A549 (cell line): ENCODE results near the gene SLCO2A1. TPM values are rescaled to one million over a fixed set of nuclear protein-coding genes. Genes with fewer than 3 reads are reported as not detected.

ENCODE experiments used
- ATAC-seq, 2 experiments: fragments of 200-7000 bp in 1 of 2; fragments of >200 bp in 1 of 2; cut with Nextera tagmentation in 1 of 2; cut with Tn5 transposase in 1 of 2; 3 replicates each; pipeline versions ENCODE4 v1.8.0 to v1.9.1; 2018 to 2020; ENCODE audit warnings: mild to moderate bottlenecking in 1 of 2, moderate library complexity in 1 of 2
- CTCF ChIA-PET: fragments of 300-600 bp; sonication (Branson Sonifier 250); formaldehyde crosslinking; extraction: SDS; loops from one replicate; lab custom pipeline; 2021; ENCODE audit warnings: antibody characterized with exemption, inconsistent platforms; lab: Yijun Ruan, JAX
- POLR2A ChIA-PET: fragments of 350-600 bp; formaldehyde crosslinking; extraction: SDS; loops from one replicate; lab custom pipeline; 2021; ENCODE audit warnings: antibody characterized with exemption, inconsistent platforms; lab: Yijun Ruan, JAX
- DNase-seq, 2 experiments: peaks; one replicate each; pipeline versions ENCODE4 v3.0.0 to v3.0.0-alpha.2; 2011 to 2016; ENCODE audit warnings: low read depth in 1 of 2, low spot score in 1 of 2
- FAIRE-seq: peaks from 2 replicates; lab custom pipeline; 2011; peaks lifted over from hg19 to GRCh38; lab: Jason Lieb, UNC
- H3K27ac ChIP-seq, 2 experiments: fragments of >200 bp; sonication (Bioruptor Twin); formaldehyde crosslinking; 3 replicates each; pipeline ENCODE4 v1.5.1; 2016 to 2017
- H3K4me1 ChIP-seq: fragments of >200 bp; sonication (Bioruptor Twin); formaldehyde crosslinking; 3 replicates; pipeline ENCODE4 v1.6.1; 2016
- H3K4me2 ChIP-seq: fragments of >200 bp; sonication (Bioruptor Twin); formaldehyde crosslinking; 3 replicates; pipeline ENCODE4 v1.6.1; 2016
- H3K4me3 ChIP-seq: fragments of >200 bp; sonication (Bioruptor Twin); formaldehyde crosslinking; 3 replicates; pipeline ENCODE4 v1.5.1; 2016
- H3K9me3 ChIP-seq: fragments of >200 bp; sonication (Bioruptor Twin); formaldehyde crosslinking; 3 replicates; pipeline ENCODE4 v1.6.1; 2016
- CBX8 ChIP-seq: fragments of 200-600 bp; sonication (generic); IDR thresholded peaks from 2 replicates; pipeline ENCODE4 v1.6.1; 2016
- CHD4 ChIP-seq: fragments of 200-600 bp; sonication (generic); IDR thresholded peaks from 2 replicates; pipeline ENCODE4 v1.6.1; 2016; ENCODE audit warnings: antibody characterized with exemption, mild to moderate bottlenecking, borderline replicate concordance
- ESRRA ChIP-seq: fragments of 150-350 bp; IDR thresholded peaks from 2 replicates; pipeline ENCODE4 v1.6.1; 2014; ENCODE audit warnings: mild to moderate bottlenecking, low read length, borderline replicate concordance
- FOSL2 ChIP-seq, 2 experiments: fragments of 450-650 bp in 1 of 2; fragments of >200 bp in 1 of 2; sonication (Bioruptor Twin) in 1 of 2; formaldehyde crosslinking; IDR thresholded peaks; 2 replicates each; pipeline versions ENCODE4 v1.5.0 to v1.6.1; 2016 to 2020; ENCODE audit warnings: mild to moderate bottlenecking in 1 of 2, moderate library complexity in 1 of 2
- HDAC2 ChIP-seq: fragments of 200-600 bp; sonication (generic); IDR thresholded peaks from 2 replicates; pipeline ENCODE4 v1.6.1; 2016
- HEYL ChIP-seq: fragments of 250-450 bp; sonication (Bioruptor Pico); IDR thresholded peaks from 2 replicates; pipeline ENCODE4 v1.8.0; 2021; ENCODE audit warnings: mild to moderate bottlenecking, moderate library complexity
- HOXB13 ChIP-seq: fragments of 250-450 bp; sonication (Bioruptor Pico); IDR thresholded peaks from 2 replicates; pipeline ENCODE4 v1.5.0; 2020; ENCODE audit warnings: low read depth, mild to moderate bottlenecking, moderate library complexity
- HOXB5 ChIP-seq: fragments of 250-450 bp; sonication (Bioruptor Pico); IDR thresholded peaks from 2 replicates; pipeline ENCODE4 v1.5.0; 2020; ENCODE audit warnings: mild to moderate bottlenecking, moderate library complexity
- KDM1A ChIP-seq: fragments of 200-600 bp; sonication (generic); IDR thresholded peaks from 2 replicates; pipeline ENCODE4 v1.6.1; 2016; ENCODE audit warnings: low read depth, mild to moderate bottlenecking
- KDM5A ChIP-seq: fragments of 200-600 bp; sonication (generic); IDR thresholded peaks from 2 replicates; pipeline ENCODE4 v1.6.1; 2016; ENCODE audit warnings: antibody characterized with exemption, mild to moderate bottlenecking
- MYC ChIP-seq: IDR thresholded peaks from 2 replicates; pipeline ENCODE4 v1.6.1; 2012; ENCODE audit warnings: mild to moderate bottlenecking, inconsistent platforms, low read length, improper control_type of control experiment, borderline replicate concordance
- NFE2L2 ChIP-seq: fragments of 150-350 bp; conservative IDR thresholded peaks from 2 replicates; pipeline ENCODE4 v1.6.1; 2014; ENCODE audit warnings: low read length
- RFX5 ChIP-seq: fragments of 450-650 bp; IDR thresholded peaks from 2 replicates; pipeline ENCODE4 v1.7.1; 2014; ENCODE audit warnings: antibody characterized with exemption, mild to moderate bottlenecking, moderate library complexity
- SREBF2 ChIP-seq: fragments of 450-650 bp; IDR thresholded peaks from 2 replicates; pipeline ENCODE4 v1.6.1; 2014; ENCODE audit warnings: mild to moderate bottlenecking, moderate library complexity
- TP53 ChIP-seq: fragments of 250-450 bp; sonication (Bioruptor Pico); IDR thresholded peaks from 2 replicates; pipeline ENCODE4 v1.5.0; 2021; ENCODE audit warnings: mild to moderate bottlenecking, moderate library complexity
- ZC3H11A ChIP-seq: fragments of 450-650 bp; IDR thresholded peaks from 2 replicates; pipeline ENCODE4 v1.6.1; 2014; ENCODE audit warnings: antibody characterized with exemption, mild to moderate bottlenecking
- ZFP36 ChIP-seq: fragments of 450-650 bp; IDR thresholded peaks from 2 replicates; pipeline ENCODE4 v1.6.1; 2014; ENCODE audit warnings: borderline replicate concordance; ENCODE audit not compliant: partially characterized antibody
- WGBS: methylation state at CpG from one replicate; pipeline ENCODE4 v1.1.6; 2017; ENCODE audit errors: missing lambda C conversion rate; 5-methylcytosine and 5-hydroxymethylcytosine counted together
- polyA plus RNA-seq, 4 experiments: library from polyadenylated mRNA; depleted of rRNA in 3 of 4; stranded (reverse); fragments of >200 nt; fragmentation: RNase III in 1 of 4; extraction: RNeasy Plus Mini Kit Qiagen cat#74134 plus additional on column Dnase treatment in 1 of 4; gene quantifications; 2 replicates in 3 of 4; 3 replicates in 1 of 4; pipeline ENCODE4 v1.2.3, GENCODE V29; 2011 to 2017
- TF ChIP-seq, protein P1 (sequence below): IDR thresholded peaks from 2 replicates; pipeline ENCODE4 v1.6.1; 2012
- TF ChIP-seq, protein P2 (sequence below): fragments of 150-350 bp; IDR thresholded peaks from 2 replicates; pipeline ENCODE4 v1.6.1; 2014; ENCODE audit warnings: low read depth, mild to moderate bottlenecking, low read length
- TF ChIP-seq, protein P3 (sequence below): fragments of 450-650 bp; IDR thresholded peaks from 2 replicates; pipeline ENCODE4 v1.6.1; 2014; ENCODE audit warnings: antibody characterized with exemption
- TF ChIP-seq, protein P4 (sequence below): IDR thresholded peaks from 2 replicates; pipeline ENCODE4 v1.6.1; 2012
- TF ChIP-seq, protein P5 (sequence below): fragments of >200 bp; sonication (Bioruptor Twin); formaldehyde crosslinking; IDR thresholded peaks from 3 replicates; pipeline ENCODE4 v1.5.1; 2016
- TF ChIP-seq, protein P6 (sequence below): fragments of 250-450 bp; sonication (Bioruptor Pico); IDR thresholded peaks from 2 replicates; pipeline ENCODE4 v1.5.0; 2020; ENCODE audit warnings: low read depth, mild to moderate bottlenecking, moderate library complexity

SLCO2A1 gene
- polyA plus RNA-seq, 2 of the 4 experiments (the other 2 are of a cell fraction) = 0.12 TPM; not detected in 1

DNA sequence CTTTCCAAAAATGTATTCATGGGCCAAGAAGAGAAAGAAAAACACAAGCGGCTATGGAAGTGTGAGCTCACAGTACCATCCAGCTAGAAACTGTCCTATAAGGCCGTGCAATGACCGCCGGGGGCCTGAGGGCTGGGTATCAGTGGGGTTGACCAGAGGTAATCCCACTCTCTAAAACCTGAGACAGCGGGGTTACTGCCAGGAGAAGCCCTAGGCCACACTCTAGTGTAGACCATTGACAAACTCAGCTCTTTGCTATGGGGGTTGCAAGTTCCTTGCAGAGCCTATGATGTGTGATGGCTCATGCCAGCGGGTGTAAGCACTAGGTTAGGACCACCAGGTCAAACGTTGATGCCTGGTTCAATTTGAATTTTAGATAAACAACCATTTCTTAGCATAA is 25.9 kb upstream of the SLCO2A1 start (continued):
- no peak for TF ChIP-seq KDM5A
- no peak for TF ChIP-seq HEYL
- TF ChIP-seq, protein P1, sequence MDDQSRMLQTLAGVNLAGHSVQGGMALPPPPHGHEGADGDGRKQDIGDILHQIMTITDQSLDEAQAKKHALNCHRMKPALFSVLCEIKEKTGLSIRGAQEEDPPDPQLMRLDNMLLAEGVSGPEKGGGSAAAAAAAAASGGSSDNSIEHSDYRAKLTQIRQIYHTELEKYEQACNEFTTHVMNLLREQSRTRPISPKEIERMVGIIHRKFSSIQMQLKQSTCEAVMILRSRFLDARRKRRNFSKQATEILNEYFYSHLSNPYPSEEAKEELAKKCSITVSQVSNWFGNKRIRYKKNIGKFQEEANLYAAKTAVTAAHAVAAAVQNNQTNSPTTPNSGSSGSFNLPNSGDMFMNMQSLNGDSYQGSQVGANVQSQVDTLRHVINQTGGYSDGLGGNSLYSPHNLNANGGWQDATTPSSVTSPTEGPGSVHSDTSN = no peak

DNA sequence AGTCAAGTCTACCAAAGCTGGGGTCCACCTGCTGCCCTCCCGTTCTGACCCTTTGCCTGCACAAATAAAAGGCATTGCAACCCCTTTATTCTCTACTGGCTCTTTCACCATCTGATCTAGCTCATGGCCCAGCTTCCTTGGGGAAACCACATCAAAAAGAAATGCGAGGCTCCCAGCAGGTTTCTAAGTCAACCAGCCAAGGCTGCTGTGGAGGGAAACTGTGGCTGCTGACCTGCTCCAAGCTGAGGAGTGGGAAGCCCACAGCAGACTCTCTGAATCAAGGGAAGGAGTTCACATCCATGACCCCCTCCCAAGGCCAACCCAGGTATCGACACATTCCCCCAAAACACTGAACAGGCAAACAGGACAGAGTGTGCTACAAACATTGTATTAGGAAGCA is 25.2 kb upstream of the SLCO2A1 start:
- TF ChIP-seq RFX5 (no peak), CBX8 (no peak), CHD4 (no peak), NFE2L2 (no peak), HDAC2 (no peak)
- TF ChIP-seq, protein P2, sequence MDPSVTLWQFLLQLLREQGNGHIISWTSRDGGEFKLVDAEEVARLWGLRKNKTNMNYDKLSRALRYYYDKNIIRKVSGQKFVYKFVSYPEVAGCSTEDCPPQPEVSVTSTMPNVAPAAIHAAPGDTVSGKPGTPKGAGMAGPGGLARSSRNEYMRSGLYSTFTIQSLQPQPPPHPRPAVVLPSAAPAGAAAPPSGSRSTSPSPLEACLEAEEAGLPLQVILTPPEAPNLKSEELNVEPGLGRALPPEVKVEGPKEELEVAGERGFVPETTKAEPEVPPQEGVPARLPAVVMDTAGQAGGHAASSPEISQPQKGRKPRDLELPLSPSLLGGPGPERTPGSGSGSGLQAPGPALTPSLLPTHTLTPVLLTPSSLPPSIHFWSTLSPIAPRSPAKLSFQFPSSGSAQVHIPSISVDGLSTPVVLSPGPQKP = no peak
- TF ChIP-seq, protein P3, sequence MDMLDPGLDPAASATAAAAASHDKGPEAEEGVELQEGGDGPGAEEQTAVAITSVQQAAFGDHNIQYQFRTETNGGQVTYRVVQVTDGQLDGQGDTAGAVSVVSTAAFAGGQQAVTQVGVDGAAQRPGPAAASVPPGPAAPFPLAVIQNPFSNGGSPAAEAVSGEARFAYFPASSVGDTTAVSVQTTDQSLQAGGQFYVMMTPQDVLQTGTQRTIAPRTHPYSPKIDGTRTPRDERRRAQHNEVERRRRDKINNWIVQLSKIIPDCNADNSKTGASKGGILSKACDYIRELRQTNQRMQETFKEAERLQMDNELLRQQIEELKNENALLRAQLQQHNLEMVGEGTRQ = no peak
- Histone ChIP-seq H3K4me1 (no peaks in the 10 kb centered on the region), H3K4me2 (no peak overlapping the region), H3K27ac (no peak overlapping the region), H3K9me3 (no peaks in the 10 kb centered on the region), H3K4me3 (no peak overlapping the region)
- CTCF ChIA-PET = interaction anchor here (1.3 kb wide), 1 partner anchor 90 kb away, joined by 3 read pairs; no protein-coding TSS in a partner anchor
- WGBS = 53% methylated on average over 3 of the region's 3 CpGs
- DNase-seq = no peak
- POLR2A ChIA-PET = no interaction called here
- no peak for FAIRE-seq
- ATAC-seq = no peak

DNA sequence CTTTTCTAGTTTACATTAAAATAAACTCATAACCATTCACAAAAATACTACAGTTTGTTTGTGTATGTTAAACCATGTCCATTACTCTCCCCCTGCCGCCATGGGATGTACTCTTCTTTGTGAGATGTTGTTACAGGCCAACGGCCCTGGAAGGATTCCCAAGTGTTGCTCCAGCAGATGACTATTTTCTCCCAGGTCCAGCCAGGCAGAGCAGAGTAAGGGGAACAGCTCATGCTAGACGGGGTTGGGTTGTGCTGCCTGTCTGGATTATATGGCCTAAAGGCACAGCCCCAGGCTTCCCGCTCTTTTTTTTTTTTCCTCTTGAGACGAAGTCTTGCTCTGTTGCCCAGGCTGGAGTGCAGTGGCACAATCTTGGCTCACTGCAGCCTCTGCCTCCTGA is 24.5 kb upstream of the SLCO2A1 start:
- TF ChIP-seq, protein P4, sequence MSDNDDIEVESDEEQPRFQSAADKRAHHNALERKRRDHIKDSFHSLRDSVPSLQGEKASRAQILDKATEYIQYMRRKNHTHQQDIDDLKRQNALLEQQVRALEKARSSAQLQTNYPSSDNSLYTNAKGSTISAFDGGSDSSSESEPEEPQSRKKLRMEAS = no peak
- no peak for TF ChIP-seq SREBF2
- TF ChIP-seq HOXB13 (CRISPR knock-in tag) = no peak
- ChIA-PET CTCF (interaction anchor here (1.3 kb wide), 1 partner anchor 89 kb away, joined by 3 read pairs; no protein-coding TSS in a partner anchor), POLR2A (no interaction called here)
- H3K4me2 ChIP-seq = no peak overlapping the region
- whole genome bisulfite sequencing = 44% methylated on average over 5 of the region's 5 CpGs
- no peak for ATAC-seq
- H3K4me3 ChIP-seq = no peak overlapping the region
- H3K9me3 ChIP-seq = no peaks in the 10 kb centered on the region
- no peak overlapping the region for H3K27ac ChIP-seq
- no peaks in the 10 kb centered on the region for H3K4me1 ChIP-seq
- no peak for DNase-seq
- no peak for FAIRE-seq

DNA sequence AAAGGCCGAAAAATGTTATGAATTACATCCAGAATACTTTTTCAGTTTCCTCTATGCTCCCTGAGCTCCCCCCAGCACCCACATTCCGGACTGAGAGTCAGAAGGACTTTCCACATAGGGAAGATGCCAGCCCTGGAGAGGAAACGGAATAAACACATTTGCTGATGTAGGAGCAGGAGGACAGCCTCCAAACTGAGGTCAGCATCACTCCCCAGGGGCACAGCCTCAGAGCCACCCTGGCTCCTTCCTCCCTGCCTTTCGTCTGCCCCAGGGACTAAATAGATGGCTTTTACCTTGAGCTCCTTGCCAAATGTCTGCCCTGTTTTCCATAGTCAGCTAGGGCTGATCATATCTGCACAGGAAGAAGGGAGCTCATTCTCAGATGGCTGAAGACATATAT is 22.6 kb upstream of the SLCO2A1 start:
- no peak overlapping the region for H3K4me3 ChIP-seq
- no peaks in the 10 kb centered on the region for H3K9me3 ChIP-seq
- no peak overlapping the region for H3K27ac ChIP-seq
- 30% methylated on average over 4 of the region's 4 CpGs for WGBS
- ATAC-seq (no peak), FAIRE-seq (no peak), DNase-seq (no peak)
- H3K4me1 ChIP-seq = no peaks in the 10 kb centered on the region
- ChIA-PET POLR2A (no interaction called here), CTCF (no interaction called here)
- no peak for TF ChIP-seq CHD4
- TF ChIP-seq ZFP36 = no peak
- TF ChIP-seq, protein P5, sequence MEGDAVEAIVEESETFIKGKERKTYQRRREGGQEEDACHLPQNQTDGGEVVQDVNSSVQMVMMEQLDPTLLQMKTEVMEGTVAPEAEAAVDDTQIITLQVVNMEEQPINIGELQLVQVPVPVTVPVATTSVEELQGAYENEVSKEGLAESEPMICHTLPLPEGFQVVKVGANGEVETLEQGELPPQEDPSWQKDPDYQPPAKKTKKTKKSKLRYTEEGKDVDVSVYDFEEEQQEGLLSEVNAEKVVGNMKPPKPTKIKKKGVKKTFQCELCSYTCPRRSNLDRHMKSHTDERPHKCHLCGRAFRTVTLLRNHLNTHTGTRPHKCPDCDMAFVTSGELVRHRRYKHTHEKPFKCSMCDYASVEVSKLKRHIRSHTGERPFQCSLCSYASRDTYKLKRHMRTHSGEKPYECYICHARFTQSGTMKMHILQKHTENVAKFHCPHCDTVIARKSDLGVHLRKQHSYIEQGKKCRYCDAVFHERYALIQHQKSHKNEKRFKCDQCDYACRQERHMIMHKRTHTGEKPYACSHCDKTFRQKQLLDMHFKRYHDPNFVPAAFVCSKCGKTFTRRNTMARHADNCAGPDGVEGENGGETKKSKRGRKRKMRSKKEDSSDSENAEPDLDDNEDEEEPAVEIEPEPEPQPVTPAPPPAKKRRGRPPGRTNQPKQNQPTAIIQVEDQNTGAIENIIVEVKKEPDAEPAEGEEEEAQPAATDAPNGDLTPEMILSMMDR = no peak
- no peak for TF ChIP-seq HOXB5 (CRISPR knock-in tag)
- no peak for TF ChIP-seq KDM1A
- TF ChIP-seq ESRRA = no peak
- TF ChIP-seq RFX5 = no peak
- TF ChIP-seq FOSL2 (IDR thresholded peaks at IDR 0.05) = no peak
- no peak for TF ChIP-seq FOSL2 (CRISPR knock-in tag; IDR thresholded peaks at IDR 0.05)
- TF ChIP-seq ZC3H11A = no peak
- TF ChIP-seq HDAC2 = no peak
- TF ChIP-seq, protein P6, sequence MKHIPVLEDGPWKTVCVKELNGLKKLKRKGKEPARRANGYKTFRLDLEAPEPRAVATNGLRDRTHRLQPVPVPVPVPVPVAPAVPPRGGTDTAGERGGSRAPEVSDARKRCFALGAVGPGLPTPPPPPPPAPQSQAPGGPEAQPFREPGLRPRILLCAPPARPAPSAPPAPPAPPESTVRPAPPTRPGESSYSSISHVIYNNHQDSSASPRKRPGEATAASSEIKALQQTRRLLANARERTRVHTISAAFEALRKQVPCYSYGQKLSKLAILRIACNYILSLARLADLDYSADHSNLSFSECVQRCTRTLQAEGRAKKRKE (CRISPR knock-in tag) = no peak
- TF ChIP-seq TP53 (CRISPR knock-in tag) = no peak
- no peak for TF ChIP-seq MYC
- TF ChIP-seq NFE2L2 = no peak
- no peak overlapping the region for H3K4me2 ChIP-seq
